ENCODE results near the gene TMX2.

- TF ChIP-seq CTCF (conservative IDR thresholded peaks at IDR 0.05; ENCODE audit: low read length) (no peak), EZH2phosphoT487 (IDR thresholded peaks at IDR 0.05; ENCODE audit: borderline replicate concordance, low read depth, low read length) (no peak)
Measured at GRCh38 chr11:57663975-57664374, 48.4 kb upstream of the TMX2 start.
